ENCODE measurements around the gene TEK.

Gene TEK

GRCh38 chr9:27108981-27109541, at the start of gene TEK:
Gene TEK (plus strand): TSS chr9:27109225. CDS start chr9:27109591, 366 bp downstream.
- no peak within 1 kb of the TSS for H3K27ac ChIP-seq
- no peaks in the 10 kb centered on the region for H3K36me3 ChIP-seq
- H3K4me3 ChIP-seq (ENCODE audit: low read depth in 1 of 2, low read length in 1 of 2), result no peak within 1 kb of the TSS
- no peaks in the 10 kb centered on the region for H3K27me3 ChIP-seq
- no peaks in the 10 kb centered on the region for H3K4me1 ChIP-seq (ENCODE audit: control insufficient read depth in 1 of 2, insufficient read depth in 1 of 2, low read depth in 1 of 2, low read length in 1 of 2)
- TF ChIP-seq CTCF (IDR thresholded peaks at IDR 0.05), result no peak
- no peaks in the 10 kb centered on the region for H3K9me3 ChIP-seq

GRCh38 chr9:27059412-27059811, 49.6 kb upstream of the TEK start:
- Histone ChIP-seq H3K4me1 (ENCODE audit: control insufficient read depth in 1 of 2, insufficient read depth in 1 of 2, low read depth in 1 of 2, low read length in 1 of 2) (no peaks in the 10 kb centered on the region), H3K4me3 (ENCODE audit: low read depth in 1 of 2, low read length in 1 of 2) (no peak overlapping the region), H3K36me3 (no peaks in the 10 kb centered on the region), H3K9me3 (no peaks in the 10 kb centered on the region), H3K27ac (no peak overlapping the region), H3K27me3 (no peaks in the 10 kb centered on the region)
- no peak for TF ChIP-seq CTCF (IDR thresholded peaks at IDR 0.05)

- Histone ChIP-seq H3K4me1 (ENCODE audit: control insufficient read depth in 1 of 2, insufficient read depth in 1 of 2, low read depth in 1 of 2, low read length in 1 of 2) (no peaks in the 10 kb centered on the region), H3K27ac (no peak overlapping the region), H3K27me3 (no peaks in the 10 kb centered on the region), H3K9me3 (no peaks in the 10 kb centered on the region), H3K36me3 (no peaks in the 10 kb centered on the region), H3K4me3 (ENCODE audit: low read depth in 1 of 2, low read length in 1 of 2) (no peak overlapping the region)
- TF ChIP-seq CTCF (IDR thresholded peaks at IDR 0.05), result no peak
Measured at GRCh38 chr9:27059907-27060306, 49.1 kb upstream of the TEK start.

GRCh38 chr9:27065288-27065687, 43.7 kb upstream of the TEK start:
- no peaks in the 10 kb centered on the region for H3K27me3 ChIP-seq
- no peak overlapping the region for H3K4me3 ChIP-seq (ENCODE audit: low read depth in 1 of 2, low read length in 1 of 2)
- no peaks in the 10 kb centered on the region for H3K4me1 ChIP-seq (ENCODE audit: control insufficient read depth in 1 of 2, insufficient read depth in 1 of 2, low read depth in 1 of 2, low read length in 1 of 2)
- no peaks in the 10 kb centered on the region for H3K9me3 ChIP-seq
- no peaks in the 10 kb centered on the region for H3K36me3 ChIP-seq
- H3K27ac ChIP-seq, result no peak overlapping the region
- TF ChIP-seq CTCF (IDR thresholded peaks at IDR 0.05), result no peak

GRCh38 chr9:27073841-27074728, 34.9 kb upstream of the TEK start:
- no peak for TF ChIP-seq CTCF (IDR thresholded peaks at IDR 0.05)
- H3K36me3 ChIP-seq, result no peaks in the 10 kb centered on the region
- H3K4me3 ChIP-seq (ENCODE audit: low read depth in 1 of 2, low read length in 1 of 2), result no peak overlapping the region
- no peak overlapping the region for H3K27ac ChIP-seq
- H3K27me3 ChIP-seq, result no peaks in the 10 kb centered on the region
- H3K4me1 ChIP-seq (ENCODE audit: control insufficient read depth in 1 of 2, insufficient read depth in 1 of 2, low read depth in 1 of 2, low read length in 1 of 2), result no peaks in the 10 kb centered on the region
- H3K9me3 ChIP-seq, result no peaks in the 10 kb centered on the region
